ENCODE measurements around the gene CAPS. TPM values are rescaled to one million over a fixed set of nuclear protein-coding genes. Genes with fewer than 3 reads are reported as not detected.

Gene CAPS
- total RNA-seq, 1 donor from 2014 or later: 2.2 TPM

GRCh38 chr19:5935473-5936291, 21.6 kb downstream of the CAPS start:
- Histone ChIP-seq H4K20me1 (ENCODE audit: low read depth) (peaks cover 75% of the 10 kb centered on the region), H3K4me2 (no peak overlapping the region), H3K36me3 (no peaks in the 10 kb centered on the region), H3K4me3 (no peak overlapping the region), H3K9ac (peak overlapping the region; percentile 8), H3K27me3 (no peaks in the 10 kb centered on the region), H3K4me1 (no peaks in the 10 kb centered on the region), H3K9me3 (ENCODE audit: low read depth) (no peaks in the 10 kb centered on the region), H3F3A (ENCODE audit: low read depth) (no peaks in the 10 kb centered on the region), H2AFZ (replicated peaks) (no peak overlapping the region), H3K79me2 (ENCODE audit: low read depth) (peaks cover 28% of the 10 kb centered on the region), H3K27ac (no peak overlapping the region)
- DNase-seq (ENCODE audit: low spot score): no peak
- TF ChIP-seq CTCF (IDR thresholded peaks at IDR 0.05) (no peak), EZH2 (IDR thresholded peaks at IDR 0.05) (no peak), EZH2phosphoT487 (IDR thresholded peaks at IDR 0.05) (no peak)
- Mint-ChIP-seq H3K4me1 (peaks cover 20% of the 10 kb centered on the region), H3K36me3 (peaks cover 21% of the 10 kb centered on the region), H3K27ac (peak overlapping the region; percentile 69), H3K9me3 (no peaks in the 10 kb centered on the region), H3K4me3 (no peak overlapping the region), H3K27me3 (ENCODE audit: insufficient read depth, low read depth) (peaks cover 4% of the 10 kb centered on the region)

GRCh38 chr19:5936292-5936592, 22.2 kb downstream of the CAPS start:
- no peak overlapping the region for H3K9ac ChIP-seq
- no peak overlapping the region for H3K4me3 ChIP-seq
- Mint-ChIP-seq H3K4me1 (peaks cover 20% of the 10 kb centered on the region), H3K4me3 (no peak overlapping the region), H3K36me3 (peaks cover 22% of the 10 kb centered on the region), H3K27me3 (ENCODE audit: insufficient read depth, low read depth) (peaks cover 2% of the 10 kb centered on the region), H3K9me3 (no peaks in the 10 kb centered on the region), H3K27ac (peak overlapping the region; percentile 69)
- no peak overlapping the region for H2AFZ ChIP-seq (replicated peaks)
- no peak overlapping the region for H3K4me2 ChIP-seq
- peaks cover 29% of the 10 kb centered on the region for H3K79me2 ChIP-seq (ENCODE audit: low read depth)
- no peak overlapping the region for H3K27ac ChIP-seq
- no peaks in the 10 kb centered on the region for H3K27me3 ChIP-seq
- H3K36me3 ChIP-seq: no peaks in the 10 kb centered on the region
- TF ChIP-seq EZH2phosphoT487 (IDR thresholded peaks at IDR 0.05) (no peak), EZH2 (IDR thresholded peaks at IDR 0.05) (no peak), CTCF (IDR thresholded peaks at IDR 0.05) (no peak)
- peaks cover 76% of the 10 kb centered on the region for H4K20me1 ChIP-seq (ENCODE audit: low read depth)
- no peak for DNase-seq (ENCODE audit: low spot score)
- H3K9me3 ChIP-seq (ENCODE audit: low read depth): no peaks in the 10 kb centered on the region
- H3F3A ChIP-seq (ENCODE audit: low read depth): no peaks in the 10 kb centered on the region
- H3K4me1 ChIP-seq: no peaks in the 10 kb centered on the region

- Histone ChIP-seq H3K9ac (no peak overlapping the region), H3K36me3 (no peaks in the 10 kb centered on the region), H3K4me3 (no peak overlapping the region), H3K27me3 (no peaks in the 10 kb centered on the region), H3K27ac (no peak overlapping the region), H4K20me1 (ENCODE audit: low read depth) (peaks cover 90% of the 10 kb centered on the region), H2AFZ (replicated peaks) (no peak overlapping the region), H3K79me2 (ENCODE audit: low read depth) (peaks cover 42% of the 10 kb centered on the region), H3K9me3 (ENCODE audit: low read depth) (no peaks in the 10 kb centered on the region), H3F3A (ENCODE audit: low read depth) (no peaks in the 10 kb centered on the region), H3K4me2 (no peak overlapping the region), H3K4me1 (peaks cover 5% of the 10 kb centered on the region)
- H3K4me1 Mint-ChIP-seq: peaks cover 31% of the 10 kb centered on the region
- H3K9me3 Mint-ChIP-seq: no peaks in the 10 kb centered on the region
- no peaks in the 10 kb centered on the region for H3K27me3 Mint-ChIP-seq (ENCODE audit: insufficient read depth, low read depth)
- H3K27ac Mint-ChIP-seq: peak overlapping the region; percentile 62
- TF ChIP-seq EZH2phosphoT487 (IDR thresholded peaks at IDR 0.05) (no peak), EZH2 (IDR thresholded peaks at IDR 0.05) (no peak), CTCF (IDR thresholded peaks at IDR 0.05) (no peak)
- H3K36me3 Mint-ChIP-seq: peaks cover 31% of the 10 kb centered on the region
- no peak for DNase-seq (ENCODE audit: low spot score)
- peak overlapping the region; percentile 44 for H3K4me3 Mint-ChIP-seq
Observed at GRCh38 chr19:5937550-5937949, 23.5 kb downstream of the CAPS start.

Data from neural progenitor cell (in vitro differentiated cells).